Right forelimb (tissue), 1 donor: ENCODE data around the gene ACP1.

Source experiments
- DNase-seq: peaks from one replicate; pipeline ENCODE4 v3.0.0-alpha.2; 2018

The ACP1 gene

GRCh38 chr2:282371-283263, 17.9 kb downstream of the ACP1 start:
- DNase-seq: no peak

DNA sequence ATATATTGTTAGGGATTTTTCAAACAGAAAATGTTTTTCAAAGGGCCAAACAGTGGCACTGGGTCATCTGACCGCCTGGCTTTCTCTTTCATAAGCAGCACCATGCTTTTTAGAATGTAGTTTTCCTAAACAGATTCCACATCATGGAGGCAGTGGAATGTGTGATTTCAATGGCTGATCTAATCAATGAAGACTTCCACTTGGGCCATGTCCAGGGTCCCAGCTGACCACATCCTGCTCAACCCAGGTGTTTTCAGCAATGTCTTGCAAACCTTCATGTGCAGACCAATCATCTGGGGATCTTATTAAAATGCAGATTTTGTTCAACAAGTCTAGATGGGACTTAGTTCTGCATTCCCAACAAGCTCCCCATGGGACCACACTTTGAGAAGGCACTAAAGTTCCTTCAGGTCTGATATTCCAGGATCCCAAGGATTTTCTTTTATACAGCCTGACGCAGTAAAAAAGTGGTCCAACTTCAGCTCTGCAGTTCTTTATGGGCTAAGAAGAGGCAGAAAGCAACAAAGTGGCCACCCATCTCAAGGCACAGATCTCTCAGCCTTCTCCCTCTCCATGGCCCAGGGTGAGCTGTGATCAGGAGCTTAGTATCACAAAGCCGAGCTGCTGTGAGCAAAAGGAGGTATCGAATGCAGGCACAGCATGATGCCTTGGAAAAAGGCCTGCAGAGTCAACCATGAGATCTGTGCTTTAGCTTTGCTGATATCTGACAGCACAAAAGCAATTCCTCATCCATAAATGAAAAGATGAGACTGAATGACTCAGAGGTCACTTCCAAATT, 19.4 kb downstream of the ACP1 start:
- no peak for DNase-seq

- DNase-seq: no peak
Observed at GRCh38 chr2:284896-285492, 20.2 kb downstream of the ACP1 start.

DNA sequence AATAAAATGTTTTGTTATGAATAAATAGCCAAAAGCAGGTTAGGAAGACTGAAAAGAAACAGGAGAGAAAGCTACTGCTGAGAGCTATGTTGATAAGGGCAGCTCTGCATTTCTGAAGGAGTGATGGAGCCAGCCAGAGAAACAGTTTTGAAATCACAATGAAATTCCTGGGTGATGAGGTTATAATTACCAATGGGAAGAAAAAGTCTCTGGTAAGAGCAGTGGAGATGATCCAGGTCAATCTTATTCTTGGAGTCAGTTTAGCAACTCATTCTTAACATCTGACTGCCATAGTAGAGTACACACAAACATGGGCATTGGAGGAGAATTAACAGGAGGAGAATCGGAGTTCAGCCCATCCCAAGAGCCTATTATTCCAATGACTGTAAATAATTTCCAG, 20.8 kb downstream of the ACP1 start:
- no peak for DNase-seq

- DNase-seq: no peak
Observed at GRCh38 chr2:286035-286434, 21.3 kb downstream of the ACP1 start.

DNA sequence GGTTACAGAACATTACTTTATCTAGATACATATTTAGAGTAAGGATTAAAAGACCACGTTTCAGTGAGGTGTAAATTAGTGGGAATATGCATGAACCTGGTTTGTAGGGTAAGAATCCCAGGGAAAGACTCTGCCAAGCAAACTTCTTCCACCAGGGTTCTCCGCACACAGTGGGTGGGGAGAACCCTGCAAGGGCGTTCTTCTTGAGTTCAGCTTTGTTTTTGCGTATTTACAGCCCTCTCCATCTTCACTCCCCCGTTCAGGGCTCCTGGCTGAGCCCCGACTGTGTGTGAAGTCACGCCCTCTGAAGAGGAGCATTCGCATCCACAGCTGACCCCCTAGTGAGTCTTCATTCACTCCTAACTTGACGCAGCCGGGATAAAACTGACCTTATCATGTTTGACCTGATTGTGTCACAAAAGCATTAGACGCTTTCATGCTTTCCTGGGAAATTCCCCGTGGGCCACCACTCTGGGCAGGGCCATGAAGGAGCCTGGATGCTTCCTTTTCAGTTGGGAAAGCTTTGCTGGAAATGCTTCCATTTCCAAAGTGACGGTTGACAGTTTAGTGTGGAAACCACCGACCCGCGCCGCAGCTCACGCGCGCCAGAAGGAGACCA, 22.1 kb downstream of the ACP1 start:
- no peak for DNase-seq

- DNase-seq: peak; percentile 79
Observed at GRCh38 chr2:287471-287885, 22.7 kb downstream of the ACP1 start.

DNA sequence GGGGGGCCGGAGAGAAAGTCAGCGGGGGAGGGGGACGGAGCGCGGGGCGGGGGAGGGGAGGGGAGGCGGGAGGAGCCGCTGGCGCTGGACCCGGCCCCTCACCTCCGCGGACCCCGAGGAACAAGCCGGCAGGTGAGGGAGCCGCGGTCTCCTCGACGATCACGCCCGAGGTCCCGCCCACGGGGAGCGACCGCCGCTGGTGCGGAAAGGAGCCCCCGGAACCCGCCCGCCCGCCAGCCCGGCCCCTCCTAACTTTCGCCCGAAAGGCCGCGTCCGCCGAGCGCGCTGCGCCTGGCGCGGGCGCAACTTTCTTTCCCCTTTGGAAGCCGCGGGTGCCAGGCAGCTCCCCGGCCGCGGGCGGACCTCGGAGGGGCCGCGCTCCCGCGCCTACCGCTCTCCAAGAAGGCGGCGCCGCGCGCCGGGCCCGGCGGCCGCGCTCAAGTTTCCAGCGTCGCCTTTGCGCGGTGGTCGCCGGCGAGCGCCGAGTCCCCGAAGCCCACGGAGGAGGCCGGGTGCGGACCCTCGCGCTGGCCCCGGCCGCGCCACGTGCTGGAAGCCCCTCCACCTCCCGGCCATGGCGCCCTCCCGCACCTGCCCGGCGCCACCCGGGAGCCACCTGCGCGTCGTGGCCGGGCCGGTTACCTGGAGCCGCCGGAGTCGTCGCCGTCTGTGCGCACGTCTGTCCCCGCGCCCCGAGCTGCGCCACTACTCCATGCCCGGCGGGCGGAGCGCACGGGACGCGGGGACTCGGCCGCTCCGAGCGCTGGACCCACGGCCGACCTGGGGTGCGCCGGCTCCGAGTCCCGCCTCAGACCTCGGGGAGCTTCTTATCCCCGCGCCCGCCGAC, 23.4 kb downstream of the ACP1 start, which contains the start of gene ALKAL2:
TSS of gene ALKAL2 (minus strand) at position 181 of the 847 bp plus-strand sequence. CDS start 256 bp downstream, outside the sequence.
- DNase-seq: no peak

DNA sequence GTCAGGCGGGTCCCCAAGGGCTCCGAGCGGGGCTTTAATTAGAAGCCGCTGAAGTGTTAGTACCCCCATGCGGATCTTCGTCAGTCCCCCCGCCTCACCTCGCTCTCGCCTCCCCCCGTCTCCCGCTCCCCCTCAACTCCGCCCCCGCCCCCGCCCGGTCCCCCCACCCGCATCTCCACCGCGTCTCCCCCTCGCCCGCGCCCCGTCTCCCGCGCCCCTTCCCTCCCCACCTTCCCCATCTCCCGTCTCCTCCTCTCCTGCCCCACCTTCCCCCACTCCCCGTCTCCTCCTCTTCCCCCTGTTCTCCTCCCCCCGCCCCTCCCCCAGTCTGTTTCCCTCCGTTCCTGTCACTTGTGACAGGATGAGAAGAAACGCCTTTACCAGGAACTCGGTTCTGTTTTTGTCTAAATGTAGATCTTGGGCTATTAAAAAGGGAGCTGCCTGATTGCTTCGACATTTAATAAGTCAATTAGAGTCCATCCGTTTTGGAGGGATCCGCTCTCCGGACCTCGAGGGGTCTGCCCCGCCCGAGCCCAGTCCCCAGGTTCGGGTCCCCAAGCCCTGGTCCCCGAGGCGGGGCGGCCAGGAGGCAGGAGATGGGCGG, 24.1 kb downstream of the ACP1 start:
- no peak for DNase-seq

- DNase-seq: peak; percentile 59
Observed at GRCh38 chr2:289362-290089, 24.8 kb downstream of the ACP1 start.

GRCh38 chr2:290090-290722, 25.5 kb downstream of the ACP1 start:
- DNase-seq: peak; percentile 84

DNA sequence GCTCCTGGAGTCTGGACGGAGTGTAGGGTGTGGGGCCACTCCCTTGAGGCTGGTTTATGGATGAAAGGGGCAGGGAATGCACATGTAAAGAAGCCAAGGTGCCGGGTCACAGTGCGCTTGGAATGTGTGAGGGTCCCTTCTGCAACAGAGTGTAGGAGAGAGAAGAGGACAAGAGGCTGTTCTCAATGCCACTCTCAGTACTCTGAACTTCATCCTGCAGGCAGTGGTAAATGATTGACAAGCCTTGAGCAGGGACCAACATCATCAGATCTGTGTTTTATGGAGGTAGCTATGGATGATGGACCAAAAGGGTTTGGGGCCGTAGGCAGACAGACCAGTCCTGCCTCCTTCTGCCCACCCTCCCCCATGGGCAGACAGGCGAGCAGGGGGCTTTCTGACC, 30.3 kb downstream of the ACP1 start:
- no peak for DNase-seq

DNA sequence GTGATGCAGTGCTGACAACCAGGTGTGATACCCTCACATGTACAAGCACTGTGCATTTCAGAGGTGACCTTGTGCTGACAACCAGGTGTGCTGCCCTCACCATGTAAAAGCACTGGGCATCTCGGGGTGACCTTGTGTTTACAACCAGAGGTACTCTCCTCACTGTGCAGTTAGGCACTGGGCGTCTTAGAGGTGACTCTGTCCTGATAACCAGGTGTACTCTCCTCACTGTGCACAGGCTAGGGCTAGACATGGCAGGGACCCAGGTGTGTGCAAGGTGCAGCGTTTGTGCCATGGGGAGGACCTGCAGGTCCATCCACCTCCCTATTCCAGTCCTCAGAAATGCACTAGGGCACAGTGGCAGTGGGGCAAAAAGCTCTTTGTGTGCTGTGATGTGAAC, 31.6 kb downstream of the ACP1 start:
- DNase-seq: no peak

GRCh38 chr2:305366-305765, 40.6 kb downstream of the ACP1 start:
- DNase-seq: no peak

- no peak for DNase-seq
Observed at GRCh38 chr2:309148-309953, 44.6 kb downstream of the ACP1 start.

DNA sequence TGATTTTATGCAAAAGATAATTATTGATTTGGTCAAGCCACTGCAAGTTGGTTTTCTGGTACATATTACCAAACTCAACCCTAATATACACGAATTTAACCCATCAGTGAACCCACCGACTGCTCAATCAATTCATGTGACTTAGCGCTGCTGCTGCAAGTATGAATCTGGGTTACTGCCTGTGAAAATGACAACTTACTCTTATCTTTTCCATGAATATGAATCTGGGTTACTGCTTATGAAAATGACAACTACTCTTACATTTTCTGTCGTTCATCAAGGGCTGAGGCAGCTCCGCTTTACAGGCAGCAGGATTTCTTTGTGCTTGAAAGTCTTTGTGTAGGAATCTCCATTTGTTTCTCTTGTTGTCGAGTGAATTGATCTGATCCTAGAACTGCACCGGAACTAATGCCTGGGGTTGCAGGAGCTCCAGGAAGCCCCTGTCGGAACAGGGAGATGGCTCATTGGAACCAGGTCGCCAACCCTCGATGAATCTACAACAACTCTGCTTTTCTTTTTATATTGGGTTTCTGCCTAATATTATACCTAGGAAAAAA, 45.3 kb downstream of the ACP1 start:
- no peak for DNase-seq

GRCh38 chr2:310994-311393, 46.2 kb downstream of the ACP1 start:
- no peak for DNase-seq

DNA sequence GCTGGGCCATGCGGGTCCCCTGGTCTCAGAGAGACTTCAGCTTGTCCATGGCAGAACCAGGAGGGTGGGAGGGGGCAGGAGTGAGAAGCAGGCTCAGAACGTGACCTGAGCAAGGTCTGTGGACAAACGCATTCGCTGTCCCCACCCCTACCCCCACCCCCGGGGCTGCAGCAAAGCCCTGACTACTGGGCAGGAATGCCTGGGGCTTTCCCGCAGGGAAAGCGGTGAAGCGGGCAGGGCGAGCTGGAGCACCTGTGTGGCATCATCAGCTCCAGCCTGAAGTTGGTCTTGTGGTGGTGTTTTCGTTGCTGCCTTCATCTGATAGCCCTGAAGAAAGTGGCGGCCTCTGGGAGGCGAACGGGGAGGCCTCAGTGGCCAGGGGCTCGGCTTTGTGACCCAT, 49.2 kb downstream of the ACP1 start:
- DNase-seq: no peak
